T-cell (primary cell): ENCODE data around the gene CFAP70. TPM values are rescaled to one million over a fixed set of nuclear protein-coding genes. Genes with fewer than 3 reads are reported as not detected.
"Not testable (repeated sequence)": the region's sequence is repeated elsewhere in the genome, so short reads cannot be mapped to it uniquely, and the experiment has no call there.

Experiments
- ATAC-seq, 4 experiments: fragments of 200-7000 bp in 3 of 4; fragments of 150-1000 bp in 1 of 4; cut with Tn5 transposase; replicated peaks in 1 of 4; 1 replicate in 3 of 4; 2 replicates in 1 of 4; pipeline ENCODE4 v1.10.0; 2021; ENCODE audit warnings: moderate library complexity in 3 of 4, mild to moderate bottlenecking in 2 of 4, moderate number of reproducible peaks in 1 of 4
- CTCF ChIA-PET, 2 donors: fragments of 300-600 bp; sonication (Branson Sonifier 250); formaldehyde crosslinking; loops; one replicate each; lab custom pipeline; 2022; ENCODE audit warnings: antibody characterized with exemption in 2 of 2; lab: Charles Lee
- POLR2A ChIA-PET, 2 donors: fragments of 300-600 bp; sonication (Branson Sonifier 250); formaldehyde crosslinking; loops; one replicate each; lab custom pipeline; 2022; ENCODE audit warnings: antibody characterized with exemption in 2 of 2; lab: Charles Lee
- DNase-seq, 35 experiments: peaks; one replicate each; pipeline versions ENCODE4 v3.0.0 to v3.0.0-alpha.2; 2013 to 2023
- H3K27ac ChIP-seq: one replicate; pipeline ENCODE4 v1.5.1; 2013; ENCODE audit warnings: low read length
- H3K27me3 ChIP-seq, 2 experiments: replicated peaks in 1 of 2; 1 replicate in 1 of 2; 2 replicates in 1 of 2; pipeline versions ENCODE4 v1.6.1 to v1.7.0; 2013; ENCODE audit warnings: low read length in 1 of 2, mixed read lengths in 1 of 2; ENCODE audit not compliant: control insufficient read depth in 2 of 2, insufficient read depth in 2 of 2; ENCODE audit errors: extremely low read depth in 1 of 2
- H3K36me3 ChIP-seq, 2 donors: 1 replicate in 1 of 2; 2 replicates in 1 of 2; pipeline versions ENCODE4 v1.6.1 to v1.7.0; 2013; ENCODE audit warnings: low read length in 1 of 2; ENCODE audit not compliant: control insufficient read depth in 2 of 2, insufficient read depth in 1 of 2; ENCODE audit errors: extremely low read depth in 1 of 2
- H3K4me1 ChIP-seq, 2 experiments: 1 replicate in 1 of 2; 2 replicates in 1 of 2; pipeline versions ENCODE4 v1.6.1 to v1.7.0; 2013; ENCODE audit warnings: low read length in 2 of 2, mixed read lengths in 1 of 2; ENCODE audit not compliant: insufficient read depth in 2 of 2, control insufficient read depth in 1 of 2; ENCODE audit errors: extremely low read depth in 1 of 2
- H3K4me3 ChIP-seq, 2 donors: 1 replicate in 1 of 2; 2 replicates in 1 of 2; pipeline versions ENCODE4 v1.5.1 to v1.7.0; 2013; ENCODE audit warnings: mild to moderate bottlenecking in 2 of 2, low read length in 1 of 2, moderate library complexity in 1 of 2; ENCODE audit not compliant: control insufficient read depth in 1 of 2; ENCODE audit errors: extremely low read depth in 1 of 2
- H3K9me3 ChIP-seq: 2 replicates; pipeline ENCODE4 v1.7.0; 2013
- H3K27ac Mint-ChIP-seq, 2 donors: one replicate each; pipeline ENCODE4 v1.8.0; 2020 to 2021; ENCODE audit warnings: mild to moderate bottlenecking in 2 of 2, mixed read lengths in 2 of 2
- H3K27me3 Mint-ChIP-seq, 2 donors: one replicate each; pipeline ENCODE4 v1.8.0; 2021 to 2022; ENCODE audit warnings: mixed read lengths in 2 of 2
- H3K36me3 Mint-ChIP-seq: one replicate; pipeline ENCODE4 v1.8.0; 2021; ENCODE audit warnings: mixed read lengths
- H3K4me1 Mint-ChIP-seq, 3 donors: one replicate each; pipeline ENCODE4 v1.8.0; 2020 to 2022; ENCODE audit warnings: mixed read lengths in 3 of 3, mild to moderate bottlenecking in 1 of 3
- H3K4me3 Mint-ChIP-seq, 3 donors: one replicate each; pipeline ENCODE4 v1.8.0; 2020 to 2022; ENCODE audit warnings: mild to moderate bottlenecking in 3 of 3, mixed read lengths in 3 of 3, moderate library complexity in 3 of 3
- H3K9me3 Mint-ChIP-seq, 3 donors: one replicate each; pipeline ENCODE4 v1.8.0; 2020 to 2022; ENCODE audit warnings: mixed read lengths in 3 of 3
- WGBS: methylation state at CpG from one replicate; pipeline ENCODE4 v1.1.5; 2013; ENCODE audit warnings: missing lambda C conversion rate; ENCODE audit not compliant: insufficient coverage; 5-methylcytosine and 5-hydroxymethylcytosine counted together
- total RNA-seq, 35 experiments: library from RNA in 6 of 35; stranded (reverse) in 6 of 35; fragments of 120-200 nt in 1 of 35; gene quantifications; one replicate each; pipeline versions ENCODE4 v1.2.1 to v1.2.4 and lab custom pipeline; 2013 to 2026

CFAP70 gene
- total RNA-seq, 5 donors from 2014 or later (not counting 1 experiment from before 2014, with no cell fraction given) = 1.9 to 4.0 (median 3.2) TPM

DNA sequence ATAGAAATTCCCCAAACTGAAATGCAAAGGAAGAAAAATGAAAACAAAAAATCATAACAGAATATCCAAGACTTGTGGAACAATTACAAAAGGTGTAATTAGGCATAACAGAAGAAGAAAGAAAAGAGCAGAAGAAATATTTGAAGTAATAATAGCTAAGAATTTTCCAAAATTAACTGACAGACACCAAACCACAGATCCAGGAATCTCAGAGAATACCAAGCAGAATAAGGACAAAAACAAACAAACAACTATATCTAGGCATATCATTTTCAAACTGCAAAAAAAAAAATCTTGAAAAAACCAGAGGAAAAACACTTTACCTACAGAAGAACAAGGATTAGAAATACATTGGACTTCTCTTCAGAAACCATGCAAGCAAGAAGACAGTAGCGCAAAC lies 25.5 kb downstream of the CFAP70 start:
- ATAC-seq (no peak), DNase-seq (no peak)
- H3K27me3 ChIP-seq = no peaks in the 10 kb centered on the region
- no CpG with 5 or more reads among the region's 1 CpG for WGBS
- no peaks in the 10 kb centered on the region for H3K9me3 Mint-ChIP-seq
- H3K4me1 Mint-ChIP-seq = no peaks in the 10 kb centered on the region
- no peak overlapping the region for H3K4me3 Mint-ChIP-seq
- H3K4me3 ChIP-seq = no peak overlapping the region
- no peak overlapping the region for H3K27ac Mint-ChIP-seq
- no peaks in the 10 kb centered on the region for H3K36me3 Mint-ChIP-seq
- H3K9me3 ChIP-seq = no peaks in the 10 kb centered on the region
- H3K27ac ChIP-seq = no peak overlapping the region
- POLR2A ChIA-PET = interaction anchor here in 1 of 2 donors (0.7 kb wide), 1 partner anchor 12 kb away, joined by 4 read pairs; no protein-coding TSS in a partner anchor
- H3K27me3 Mint-ChIP-seq = no peaks in the 10 kb centered on the region
- no peaks in the 10 kb centered on the region for H3K36me3 ChIP-seq
- CTCF ChIA-PET = no interaction called here
- no peaks in the 10 kb centered on the region for H3K4me1 ChIP-seq

DNA sequence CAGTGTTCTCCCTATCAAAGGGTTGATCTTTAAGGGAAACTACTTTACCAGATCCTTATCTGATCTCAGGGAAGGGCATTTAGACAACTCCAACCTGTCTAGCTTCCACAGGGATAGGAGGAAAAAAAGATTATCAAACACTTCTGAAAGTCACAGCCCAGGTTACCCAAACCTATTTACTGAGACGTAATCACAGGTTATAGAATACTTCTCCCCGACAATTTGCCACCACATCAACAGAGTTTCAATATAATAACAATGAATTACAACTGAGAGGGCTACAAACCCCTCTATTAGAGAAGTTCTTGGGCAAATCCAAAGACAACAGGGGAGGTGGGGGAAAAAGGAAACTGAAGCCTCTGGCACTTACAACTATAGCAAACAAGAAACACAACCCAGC lies 26.3 kb downstream of the CFAP70 start:
- Mint-ChIP-seq H3K4me3 (no peak overlapping the region), H3K36me3 (no peaks in the 10 kb centered on the region), H3K27ac (no peak overlapping the region), H3K9me3 (no peaks in the 10 kb centered on the region), H3K4me1 (no peaks in the 10 kb centered on the region), H3K27me3 (no peaks in the 10 kb centered on the region)
- Histone ChIP-seq H3K36me3 (no peaks in the 10 kb centered on the region), H3K27me3 (no peaks in the 10 kb centered on the region), H3K4me1 (no peaks in the 10 kb centered on the region), H3K9me3 (no peaks in the 10 kb centered on the region), H3K27ac (no peak overlapping the region), H3K4me3 (no peak overlapping the region)
- no CpG with 5 or more reads among the region's 2 CpGs for WGBS
- CTCF ChIA-PET = no interaction called here
- POLR2A ChIA-PET = no interaction called here
- DNase-seq = no peak
- ATAC-seq = no peak

DNA sequence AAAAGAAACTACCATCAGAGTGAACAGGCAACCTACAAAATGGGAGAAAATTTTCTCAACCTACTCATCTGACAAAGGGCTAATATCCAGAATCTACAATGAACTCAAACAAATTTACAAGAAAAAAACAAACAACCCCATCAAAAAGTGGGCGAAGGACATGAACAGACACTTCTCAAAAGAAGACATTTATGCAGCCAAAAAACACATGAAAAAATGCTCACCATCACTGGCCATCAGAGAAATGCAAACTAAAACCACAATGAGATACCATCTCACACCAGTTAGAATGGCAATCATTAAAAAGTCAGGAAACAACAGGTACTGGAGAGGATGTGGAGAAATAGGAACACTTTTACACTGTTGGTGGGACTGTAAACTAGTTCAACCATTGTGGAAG lies 30.1 kb downstream of the CFAP70 start:
- H3K27ac Mint-ChIP-seq, H3K27me3 Mint-ChIP-seq, H3K9me3 ChIP-seq, H3K4me1 ChIP-seq, DNase-seq, H3K4me1 Mint-ChIP-seq, H3K4me3 Mint-ChIP-seq, H3K27ac ChIP-seq, H3K4me3 ChIP-seq, ATAC-seq, H3K36me3 Mint-ChIP-seq, POLR2A ChIA-PET, H3K36me3 ChIP-seq, CTCF ChIA-PET, H3K9me3 Mint-ChIP-seq, H3K27me3 ChIP-seq: not testable (repeated sequence)
- no CpG with 5 or more reads among the region's 1 CpG for WGBS

DNA sequence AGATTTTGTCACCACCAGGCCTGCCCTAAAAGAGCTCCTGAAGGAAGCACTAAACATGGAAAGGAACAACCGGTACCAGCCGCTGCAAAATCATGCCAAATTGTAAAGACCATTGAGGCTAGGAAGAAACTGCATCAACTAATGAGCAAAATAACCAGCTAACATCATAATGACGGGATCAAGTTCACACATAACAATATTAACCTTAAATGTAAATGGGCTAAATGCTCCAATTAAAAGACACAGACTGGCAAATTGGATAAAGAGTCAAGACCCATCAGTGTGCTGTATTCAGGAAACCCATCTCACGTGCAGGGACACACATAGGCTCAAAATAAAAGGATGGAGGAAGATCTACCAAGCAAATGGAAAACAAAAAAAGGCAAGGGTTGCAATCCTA lies 33.4 kb downstream of the CFAP70 start:
- CTCF ChIA-PET, DNase-seq, H3K27ac ChIP-seq, H3K27me3 Mint-ChIP-seq, H3K27ac Mint-ChIP-seq, H3K4me3 Mint-ChIP-seq, H3K4me1 Mint-ChIP-seq, ATAC-seq, H3K36me3 ChIP-seq, H3K9me3 ChIP-seq, H3K4me1 ChIP-seq, H3K9me3 Mint-ChIP-seq, POLR2A ChIA-PET, H3K27me3 ChIP-seq, H3K4me3 ChIP-seq: not testable (repeated sequence)
- no CpG with 5 or more reads among the region's 4 CpGs for WGBS
- peaks cover 11% of the 10 kb centered on the region for H3K36me3 Mint-ChIP-seq

DNA sequence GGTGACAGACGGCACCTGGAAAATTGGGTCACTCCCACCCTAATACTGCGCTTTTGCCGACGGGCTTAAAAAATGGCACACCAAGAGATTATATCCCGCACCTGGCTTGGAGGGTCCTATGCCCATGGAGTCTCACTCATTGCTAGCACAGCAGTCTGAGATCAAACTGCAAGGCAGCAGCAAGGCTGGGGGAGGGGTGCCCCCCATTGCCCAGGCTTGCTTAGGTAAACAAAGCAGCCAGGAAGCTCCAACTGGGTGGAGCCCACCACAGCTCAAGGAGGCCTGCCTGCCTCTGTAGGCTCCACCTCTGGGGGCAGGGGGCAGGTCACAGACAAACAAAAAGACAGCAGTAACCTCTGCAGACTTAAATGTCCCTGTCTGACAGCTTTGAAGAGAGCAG lies 35.1 kb downstream of the CFAP70 start:
- H3K4me3 Mint-ChIP-seq = not testable (repeated sequence)

GRCh38 chr10:73310475-73310874 lies 48.2 kb downstream of the CFAP70 start:
- ATAC-seq (no peak), DNase-seq (no peak)
- Histone ChIP-seq H3K9me3 (peaks cover 5% of the 10 kb centered on the region), H3K36me3 (no peaks in the 10 kb centered on the region), H3K27ac (no peak overlapping the region), H3K4me1 (no peaks in the 10 kb centered on the region), H3K27me3 (no peaks in the 10 kb centered on the region), H3K4me3 (no peak overlapping the region)
- H3K4me3 Mint-ChIP-seq = no peak overlapping the region
- H3K4me1 Mint-ChIP-seq = no peaks in the 10 kb centered on the region
- ChIA-PET POLR2A (no interaction called here), CTCF (no interaction called here)
- H3K36me3 Mint-ChIP-seq = peaks cover 18% of the 10 kb centered on the region
- H3K27me3 Mint-ChIP-seq = no peaks in the 10 kb centered on the region
- H3K27ac Mint-ChIP-seq = no peak overlapping the region
- peaks cover 10 to 20% (median 15%) of the 10 kb centered on the region in 3 donors for H3K9me3 Mint-ChIP-seq

More for the DNA sequence above, 35.1 kb downstream of the CFAP70 start:
- H3K27ac Mint-ChIP-seq, H3K4me1 Mint-ChIP-seq, H3K4me1 ChIP-seq, ATAC-seq, H3K4me3 ChIP-seq, H3K27me3 ChIP-seq, H3K27ac ChIP-seq, POLR2A ChIA-PET, H3K9me3 ChIP-seq, H3K36me3 ChIP-seq, H3K9me3 Mint-ChIP-seq, CTCF ChIA-PET, H3K27me3 Mint-ChIP-seq, DNase-seq: not testable (repeated sequence)
- 96% methylated on average over 4 of the region's 5 CpGs for WGBS
- H3K36me3 Mint-ChIP-seq = peaks cover 17% of the 10 kb centered on the region

- no peaks in the 10 kb centered on the region for H3K36me3 ChIP-seq
- H3K27me3 ChIP-seq = no peaks in the 10 kb centered on the region
- ATAC-seq = no peak
- Mint-ChIP-seq H3K4me1 (no peaks in the 10 kb centered on the region), H3K27ac (no peak overlapping the region), H3K9me3 (peaks cover 10 to 23% (median 18%) of the 10 kb centered on the region in 3 donors), H3K27me3 (no peaks in the 10 kb centered on the region), H3K36me3 (peaks cover 28% of the 10 kb centered on the region), H3K4me3 (no peak overlapping the region)
- no peak overlapping the region for H3K27ac ChIP-seq
- H3K9me3 ChIP-seq = peaks cover 5% of the 10 kb centered on the region
- no peak overlapping the region for H3K4me3 ChIP-seq
- no peak for DNase-seq
- POLR2A ChIA-PET = interaction anchor here in 1 of 2 donors (0.6 kb wide), 1 partner anchor 745 kb away, joined by 9 read pairs; no protein-coding TSS in a partner anchor
- H3K4me1 ChIP-seq = no peaks in the 10 kb centered on the region
- CTCF ChIA-PET = no interaction called here
These were observed 51.4 kb downstream of the CFAP70 start for GRCh38 chr10:73307203-73307800.
